Stimulated activated CD8-positive, alpha-beta memory T cell treated with anti-CD3 and anti-CD28 coated beads, Interleukin-7, amount 100 ng/mL, for 1 hour (primary cell): ENCODE results near the gene RETREG1.
"Not testable (repeated sequence)": the region's sequence is repeated elsewhere in the genome, so short reads cannot be mapped to it uniquely, and the experiment has no call there.

Source experiments
- DNase-seq, 2 donors: peaks; one replicate each; pipeline ENCODE4 v3.0.0-alpha.2; 2020; ENCODE audit warnings: low read depth in 2 of 2

RETREG1 gene

DNA sequence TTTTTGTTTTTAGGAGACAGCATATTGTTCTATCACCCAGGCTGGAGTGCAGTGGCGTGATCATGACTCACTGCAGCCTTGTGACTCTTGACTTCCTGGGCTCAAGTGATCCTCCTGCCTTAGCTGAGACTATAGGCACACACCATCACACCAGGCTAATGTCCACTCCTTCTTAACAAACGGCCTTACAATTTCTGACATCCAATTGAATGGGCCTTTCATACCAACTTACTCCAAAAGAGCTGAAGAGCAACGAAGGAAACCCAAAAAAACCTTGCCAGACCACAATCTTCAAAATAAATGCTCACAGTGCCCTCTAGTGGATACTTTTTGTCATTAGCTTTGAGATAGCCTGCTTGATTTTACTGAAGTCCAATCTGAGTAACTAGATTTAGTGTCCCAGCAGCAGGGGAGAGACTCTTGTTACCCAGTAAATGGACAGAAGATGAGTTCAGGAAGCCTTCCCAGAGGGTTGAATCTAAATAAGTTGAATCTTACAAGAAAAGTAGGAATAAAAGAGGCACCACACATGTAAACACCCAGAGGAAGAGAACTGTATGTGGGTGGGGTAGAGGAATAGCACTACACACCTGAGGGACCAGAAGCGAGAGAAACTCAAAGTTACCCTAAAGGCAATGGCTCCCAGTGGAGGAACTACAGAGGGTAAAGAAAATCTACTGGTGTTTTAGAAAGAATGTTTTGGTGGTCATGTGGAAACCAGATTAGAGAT lies 160.5 kb downstream of the RETREG1 start:
- DNase-seq, result no peak

DNA sequence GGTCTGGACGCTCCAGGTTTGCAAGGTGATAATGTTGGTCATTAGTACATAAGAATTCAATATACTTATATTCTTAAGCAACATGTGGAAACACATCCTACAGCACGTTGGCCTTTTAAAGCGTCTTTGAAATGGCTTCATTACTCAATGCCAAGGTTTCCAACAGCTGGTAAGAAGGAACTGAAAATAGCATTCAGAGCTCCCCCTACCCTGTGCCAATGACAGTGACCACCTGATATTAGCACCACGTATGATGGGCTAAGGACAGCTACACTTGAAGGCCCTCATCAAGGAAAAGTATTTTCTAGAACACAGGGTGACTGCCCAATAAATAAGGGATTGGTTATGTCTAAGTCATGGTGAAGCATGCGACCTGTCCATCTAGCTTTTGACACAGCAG lies 161.1 kb downstream of the RETREG1 start:
- no peak for DNase-seq

DNA sequence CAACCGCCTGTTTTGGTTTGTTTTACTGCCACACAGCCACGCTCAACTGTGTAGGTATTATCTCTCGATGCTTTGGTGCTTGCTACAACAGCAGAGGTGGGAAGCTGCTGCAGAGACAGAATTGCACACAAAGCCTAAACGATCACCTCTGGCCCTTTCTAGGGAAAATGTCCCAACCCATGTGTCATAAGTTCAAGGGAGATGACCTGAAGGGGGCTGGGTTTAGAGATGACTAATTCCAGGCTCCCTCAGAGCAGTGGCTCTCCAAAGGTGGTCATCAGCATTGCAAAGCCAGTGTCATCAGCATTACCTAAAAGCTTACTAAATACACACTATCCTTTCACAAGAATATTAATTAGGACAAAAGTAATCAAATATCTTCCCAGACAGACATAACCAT lies 162.1 kb downstream of the RETREG1 start:
- no peak for DNase-seq

DNA sequence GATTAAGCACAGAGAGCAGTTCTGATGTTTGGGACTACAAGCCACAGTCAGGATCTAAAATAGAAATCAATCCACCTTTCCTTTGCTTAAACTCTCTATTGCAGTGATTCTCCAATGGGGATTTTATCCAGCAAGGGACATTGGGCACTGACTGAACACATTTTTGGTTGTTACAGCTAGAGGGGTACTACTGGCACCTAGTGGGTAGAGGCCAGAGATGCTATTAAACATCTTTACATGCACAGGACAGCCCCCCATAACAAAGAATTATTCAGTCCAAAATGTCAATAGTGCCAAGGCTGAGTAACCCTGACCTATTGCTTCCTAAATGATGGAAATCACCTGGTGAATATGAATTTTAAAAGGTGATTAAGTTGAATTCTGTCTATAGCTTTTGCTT lies 163.2 kb downstream of the RETREG1 start:
- no peak for DNase-seq

DNA sequence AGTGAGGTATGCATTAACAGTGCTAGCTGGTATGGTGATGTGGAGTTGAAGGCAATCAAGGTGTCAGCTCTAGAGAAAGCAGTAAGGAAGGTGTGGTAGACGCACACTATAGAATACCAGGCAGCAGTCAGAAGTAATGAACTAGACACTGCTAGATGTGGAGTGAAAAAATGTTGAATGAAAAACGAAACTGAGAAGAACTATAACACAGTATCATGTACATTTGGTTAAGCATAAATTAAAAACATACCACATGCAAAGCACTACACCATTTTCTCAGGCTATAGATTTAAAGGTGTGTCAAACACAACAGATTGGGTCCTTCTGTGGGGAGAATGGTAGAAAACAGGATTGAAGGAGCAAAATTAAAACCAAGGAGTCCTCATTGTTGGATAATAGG lies 166.6 kb downstream of the RETREG1 start:
- no peak for DNase-seq

DNA sequence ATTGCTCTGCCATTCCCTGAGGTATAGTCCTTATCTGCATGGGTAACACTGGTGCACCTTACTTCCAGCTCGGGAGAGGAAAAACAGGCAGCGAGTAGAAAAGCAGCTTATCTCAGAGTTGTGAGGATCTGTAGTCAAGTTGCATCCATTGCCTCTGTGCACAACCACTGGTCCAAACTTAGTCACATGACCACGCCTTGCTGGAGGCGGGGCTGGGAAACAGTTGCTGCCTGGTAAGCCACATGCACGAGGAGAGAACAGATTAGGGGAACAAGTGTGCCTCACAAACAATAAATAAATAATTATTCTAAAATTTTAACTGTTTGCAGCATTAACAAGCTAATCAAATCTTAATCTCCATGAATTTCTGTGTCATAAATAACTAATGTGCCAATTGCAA lies 169.8 kb downstream of the RETREG1 start:
- DNase-seq, result no peak

- no peak for DNase-seq
Measured at GRCh38 chr5:16437977-16438376, 178.8 kb downstream of the RETREG1 start.

- DNase-seq, result not testable (repeated sequence)
Measured at GRCh38 chr5:16436065-16436682, 180.6 kb downstream of the RETREG1 start.

DNA sequence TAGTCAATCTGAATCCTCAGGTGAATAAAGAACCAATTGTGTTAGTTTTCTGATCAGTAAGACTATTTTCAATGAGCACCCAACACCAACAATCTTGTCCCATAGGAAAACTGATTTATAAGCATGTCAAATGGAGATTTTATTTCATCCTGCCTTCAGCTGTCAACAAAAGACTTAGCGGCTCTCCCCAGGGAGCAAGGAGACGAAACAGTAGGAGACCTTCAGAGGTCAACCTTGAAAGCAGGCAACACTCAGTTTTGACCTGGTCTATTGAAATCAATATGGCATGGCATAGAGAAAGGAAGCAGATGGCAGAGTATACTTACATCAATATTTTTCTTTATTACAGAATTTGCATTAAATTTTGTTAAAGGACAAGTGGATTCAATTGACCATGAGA lies 185.3 kb downstream of the RETREG1 start:
- DNase-seq, result no peak

DNA sequence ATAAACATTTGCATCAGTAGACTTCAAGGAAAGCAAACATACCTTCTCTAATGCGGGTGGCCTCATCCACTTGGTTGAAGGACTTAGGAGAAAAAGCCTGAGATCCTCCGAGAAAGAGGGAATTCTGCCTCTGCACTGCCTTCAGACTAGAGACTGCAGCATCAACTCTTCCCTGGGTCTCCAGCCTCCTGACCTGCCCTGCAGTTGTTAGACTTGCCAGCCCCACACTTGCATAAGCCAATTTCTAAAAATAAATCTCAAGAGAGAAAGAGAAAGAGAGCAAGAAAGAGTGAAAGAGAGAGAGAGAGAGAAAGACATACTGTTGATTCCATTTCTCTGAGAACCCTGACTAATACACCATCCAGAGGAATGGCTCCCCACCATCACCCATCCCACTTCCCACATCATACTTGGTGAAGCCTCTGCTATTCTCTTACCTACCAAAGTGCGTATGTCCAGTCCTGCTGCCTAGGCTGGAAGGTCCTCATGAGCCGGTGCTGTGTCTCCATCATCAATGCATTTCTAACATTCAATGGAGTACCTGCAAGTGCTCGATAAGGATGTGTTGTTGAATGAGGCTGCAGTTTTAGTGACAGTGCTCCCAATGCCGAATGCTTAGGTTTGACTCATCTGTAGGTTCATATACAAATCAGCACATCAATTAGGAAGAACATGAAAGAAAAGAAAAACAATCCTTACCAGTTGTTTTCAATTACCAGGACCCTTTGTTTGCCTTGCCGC lies 186.3 kb downstream of the RETREG1 start:
- no peak for DNase-seq

- no peak for DNase-seq
Measured at GRCh38 chr5:16428359-16428758, 188.4 kb downstream of the RETREG1 start.

GRCh38 chr5:16427587-16427986 lies 189.2 kb downstream of the RETREG1 start:
- no peak for DNase-seq
